ENCODE data around the gene GRHPR.
"Not testable (repeated sequence)": the region's sequence is repeated elsewhere in the genome, so short reads cannot be mapped to it uniquely, and the experiment has no call there.

GRHPR gene

DNA sequence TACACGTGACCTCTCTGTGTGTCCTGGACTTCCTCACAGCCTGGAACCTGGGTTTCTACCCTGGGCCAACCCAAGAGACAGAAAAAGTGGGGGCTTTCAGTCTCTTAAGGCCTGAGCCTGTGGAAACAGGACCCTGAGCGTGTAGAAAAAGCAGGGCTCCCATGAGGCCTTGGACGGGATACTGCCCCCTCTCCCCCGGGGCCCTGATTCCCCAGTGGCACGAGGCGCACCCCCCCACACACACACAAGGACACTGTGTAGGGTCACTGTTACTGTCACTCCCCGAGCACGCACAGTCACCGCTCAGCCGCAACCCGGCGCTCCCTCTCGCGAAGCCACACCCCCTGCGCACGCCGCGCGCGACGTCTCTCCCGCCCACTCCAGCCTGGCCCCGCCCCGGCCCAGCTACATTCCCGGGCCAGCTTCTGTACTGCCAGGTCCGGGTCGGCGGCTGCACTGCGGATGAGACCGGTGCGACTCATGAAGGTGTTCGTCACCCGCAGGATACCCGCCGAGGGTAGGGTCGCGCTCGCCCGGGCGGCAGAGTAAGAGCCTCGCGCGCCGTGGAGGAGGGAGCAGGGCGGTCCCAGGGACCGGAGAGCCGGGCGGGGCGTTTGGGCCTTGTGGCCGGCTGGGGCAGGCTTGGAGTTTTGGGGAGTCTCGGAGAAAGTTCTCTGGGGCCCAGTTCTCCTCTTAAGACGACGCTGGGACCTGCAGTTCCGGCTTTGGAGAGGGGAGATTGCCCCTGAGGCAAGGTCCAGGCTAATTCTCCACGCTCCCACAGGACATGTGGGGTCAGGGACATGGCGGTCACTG lies at the start of gene GRHPR:
Gene GRHPR, plus strand, starts transcription at position 408 of the 816 bp plus-strand sequence. Its CDS starts 55 bp downstream, at position 463.
- peak; percentile 77 for DNase-seq (ENCODE audit: low read depth)

DNA sequence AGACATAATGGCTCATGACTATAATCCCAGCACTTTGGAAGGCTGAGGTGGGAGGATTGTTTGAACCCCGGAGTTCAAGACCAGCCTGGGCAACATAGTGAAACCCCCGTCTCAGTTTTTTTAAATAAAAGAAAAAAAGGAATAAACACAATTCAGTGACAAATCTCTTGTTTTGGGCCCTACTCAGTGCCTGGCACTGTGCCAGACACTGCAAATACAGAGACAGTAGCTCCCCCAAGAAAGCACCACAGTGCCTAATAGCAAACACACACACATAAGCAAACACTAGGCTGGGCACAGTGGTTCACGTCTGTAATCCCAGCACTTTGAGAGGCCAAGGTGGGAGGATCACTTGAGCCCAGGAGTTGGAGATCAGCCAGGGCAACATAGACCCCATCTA lies 49.7 kb upstream of the GRHPR start:
- DNase-seq (ENCODE audit: low read depth) = no peak

DNA sequence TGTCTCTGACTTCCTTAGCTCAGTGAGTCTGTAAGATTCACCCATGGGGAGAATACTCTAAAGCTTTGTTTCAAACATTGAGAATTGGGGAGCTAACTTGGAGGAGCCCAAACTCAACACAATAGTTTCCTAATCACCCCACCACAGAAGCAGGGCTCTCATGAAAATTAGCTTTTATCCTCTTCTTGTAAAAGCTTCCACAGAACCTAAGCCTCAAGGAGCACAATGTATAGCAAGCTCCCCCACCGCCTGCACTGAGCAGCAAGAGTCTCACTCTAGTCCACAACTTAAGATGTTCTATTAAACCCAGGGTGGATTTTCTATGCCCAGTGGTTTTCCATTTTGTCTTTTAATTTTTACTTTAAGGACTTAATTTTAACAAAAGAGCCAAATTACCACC lies 48.9 kb upstream of the GRHPR start:
- no peak for DNase-seq (ENCODE audit: low read depth)

DNA sequence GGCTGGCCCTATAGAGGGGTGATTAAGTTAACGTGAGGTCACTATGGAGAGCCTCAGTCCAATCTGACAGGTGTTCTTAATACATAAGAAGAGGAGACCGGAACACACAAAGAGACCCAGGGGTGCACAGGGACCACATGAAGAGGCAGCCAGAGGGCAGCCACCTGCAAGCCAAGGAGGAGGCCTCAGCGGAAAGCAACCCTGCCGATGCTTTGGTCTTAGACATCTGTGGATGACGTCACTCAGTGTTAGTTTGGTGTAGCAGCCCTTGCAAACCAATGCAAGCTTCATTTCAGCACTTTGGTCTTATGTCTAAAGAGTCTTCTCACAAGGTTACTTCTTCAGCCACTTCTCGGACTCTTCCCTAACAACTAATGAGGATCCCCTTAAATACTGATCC lies 47.6 kb upstream of the GRHPR start:
- no peak for DNase-seq (ENCODE audit: low read depth)

DNA sequence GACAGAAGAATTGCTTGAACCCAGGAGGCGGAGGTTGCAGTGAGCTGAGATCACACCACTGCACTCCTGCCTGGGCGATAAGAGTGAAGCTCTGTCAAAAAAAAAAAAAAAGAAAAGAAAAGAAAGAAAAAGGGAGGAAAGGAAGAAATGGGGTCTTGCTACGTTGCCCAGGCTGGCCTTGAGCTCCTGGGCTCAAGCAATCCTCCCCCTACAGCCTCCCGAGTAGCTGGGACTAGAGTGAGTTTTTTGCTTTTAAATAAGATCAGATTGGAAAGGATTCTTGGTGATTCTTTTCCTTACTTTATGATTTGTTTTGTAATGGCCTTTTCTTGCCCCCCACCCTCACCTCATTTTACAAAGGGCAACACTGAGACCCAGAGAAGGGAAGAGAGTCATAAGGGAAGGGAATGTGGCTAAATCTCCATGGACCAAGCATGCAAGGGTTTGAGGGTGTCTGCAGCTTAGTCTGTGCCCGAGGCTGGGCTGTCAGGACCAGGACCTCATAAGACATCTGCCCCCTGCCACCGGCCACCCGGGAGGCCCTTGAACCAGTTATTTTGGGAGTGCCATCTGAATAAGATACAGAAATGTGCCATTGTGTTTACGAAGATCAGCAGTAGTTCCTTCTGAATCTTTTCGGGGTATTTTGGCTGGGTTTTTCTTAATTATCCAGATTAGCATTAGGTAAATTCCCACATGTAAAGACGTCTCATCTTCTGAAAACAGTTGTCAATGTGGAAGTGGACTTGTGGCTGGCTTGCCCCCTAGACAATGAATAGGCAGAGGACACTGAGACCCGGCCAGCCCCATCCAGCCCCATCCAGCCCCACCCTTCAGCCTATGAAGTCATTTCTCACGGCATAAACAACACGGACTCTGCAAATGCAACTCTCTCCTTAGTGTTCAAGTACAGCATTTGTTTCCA lies 44.5 kb upstream of the GRHPR start:
- no peak for DNase-seq (ENCODE audit: low read depth)

DNA sequence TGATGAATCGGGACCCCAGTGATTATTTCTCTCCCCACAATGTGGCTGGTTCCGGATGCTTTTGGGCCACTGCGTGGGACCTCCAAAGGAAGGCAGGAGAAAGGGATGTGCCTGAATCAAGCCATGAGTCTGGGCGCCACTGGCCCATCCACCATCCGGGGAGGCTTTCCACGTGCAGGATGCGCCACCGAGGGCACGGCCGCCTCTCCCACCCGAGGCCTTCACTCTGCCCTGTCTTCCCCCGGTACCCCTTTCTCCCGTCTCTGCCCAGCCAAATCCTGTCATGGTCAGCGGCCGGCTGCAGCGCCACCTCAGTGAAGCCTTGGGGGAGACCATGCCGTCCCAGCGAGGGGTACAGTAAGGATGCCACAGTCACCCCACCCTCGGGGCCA lies 43.9 kb upstream of the GRHPR start:
- DNase-seq (ENCODE audit: low read depth) = no peak

DNA sequence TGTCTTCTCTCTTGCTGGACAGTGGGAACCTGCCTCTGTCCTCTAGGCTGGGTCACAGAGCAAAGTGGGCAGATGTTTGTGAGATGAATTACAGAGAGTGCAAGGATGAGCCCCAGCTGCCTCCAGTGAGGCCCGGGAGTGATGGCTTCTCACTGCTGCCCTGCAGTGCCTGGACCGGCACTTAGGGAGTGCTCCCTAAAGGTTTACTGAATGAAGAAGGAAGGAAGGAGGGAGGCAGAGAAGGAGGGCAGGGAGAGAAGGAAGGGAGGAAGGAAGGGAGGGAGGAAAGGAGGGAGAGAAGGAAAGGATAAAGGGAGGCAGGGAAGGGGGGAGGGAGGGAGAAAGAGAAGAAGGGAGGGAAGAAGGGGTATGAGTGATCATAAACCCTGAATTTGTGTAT lies 42.7 kb upstream of the GRHPR start:
- DNase-seq (ENCODE audit: low read depth) = no peak

DNA sequence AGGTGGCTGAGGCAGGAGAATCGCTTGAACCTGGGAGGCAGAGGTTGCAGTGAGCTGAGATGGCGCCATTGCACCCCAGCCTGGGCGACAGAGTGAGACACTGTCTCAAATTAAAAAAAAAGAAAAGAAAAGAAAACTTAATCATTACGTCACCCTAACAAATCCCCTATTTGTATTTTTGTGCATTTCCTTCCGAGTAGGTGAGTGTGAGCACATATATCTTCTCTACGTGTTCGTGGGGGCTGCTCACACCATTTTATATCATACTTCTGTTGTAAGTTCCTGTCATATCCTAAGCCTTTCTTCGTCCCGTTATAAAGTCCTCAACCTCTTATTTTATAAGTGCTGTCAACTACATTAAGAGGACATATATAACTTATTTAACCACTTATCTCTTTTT lies 41.9 kb upstream of the GRHPR start:
- no peak for DNase-seq (ENCODE audit: low read depth)

DNA sequence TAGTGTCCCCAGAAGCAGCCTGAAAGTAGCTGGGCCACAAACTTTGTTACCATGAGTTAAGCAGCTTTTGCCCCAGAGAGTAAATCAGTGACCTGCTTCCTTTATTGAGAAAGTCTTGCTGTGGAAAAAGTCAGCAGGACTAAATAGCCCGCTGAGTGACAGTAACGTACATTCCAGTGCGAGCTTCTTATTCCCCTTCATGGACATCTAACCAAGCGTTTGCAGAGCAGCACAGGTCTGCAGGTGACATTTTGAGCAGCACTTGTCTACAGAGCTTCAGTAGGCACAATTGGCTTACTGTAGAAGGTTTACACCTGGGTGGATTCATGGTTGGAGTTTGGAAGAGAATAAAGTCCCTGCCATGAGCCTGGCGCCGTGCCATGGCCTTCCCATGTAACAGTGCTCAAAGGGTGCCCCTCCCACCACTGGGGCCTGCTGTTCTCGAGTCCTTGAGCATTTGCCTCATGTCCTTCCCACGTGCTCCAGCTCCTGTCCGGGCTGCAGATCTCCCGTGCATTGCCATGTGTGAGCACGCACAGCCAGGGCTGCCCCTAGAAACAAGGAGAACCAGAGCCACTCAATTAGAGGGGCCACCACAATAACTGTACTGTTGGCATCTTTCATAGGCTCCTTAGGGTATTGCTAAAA lies 41.3 kb upstream of the GRHPR start:
- no peak for DNase-seq (ENCODE audit: low read depth)

DNA sequence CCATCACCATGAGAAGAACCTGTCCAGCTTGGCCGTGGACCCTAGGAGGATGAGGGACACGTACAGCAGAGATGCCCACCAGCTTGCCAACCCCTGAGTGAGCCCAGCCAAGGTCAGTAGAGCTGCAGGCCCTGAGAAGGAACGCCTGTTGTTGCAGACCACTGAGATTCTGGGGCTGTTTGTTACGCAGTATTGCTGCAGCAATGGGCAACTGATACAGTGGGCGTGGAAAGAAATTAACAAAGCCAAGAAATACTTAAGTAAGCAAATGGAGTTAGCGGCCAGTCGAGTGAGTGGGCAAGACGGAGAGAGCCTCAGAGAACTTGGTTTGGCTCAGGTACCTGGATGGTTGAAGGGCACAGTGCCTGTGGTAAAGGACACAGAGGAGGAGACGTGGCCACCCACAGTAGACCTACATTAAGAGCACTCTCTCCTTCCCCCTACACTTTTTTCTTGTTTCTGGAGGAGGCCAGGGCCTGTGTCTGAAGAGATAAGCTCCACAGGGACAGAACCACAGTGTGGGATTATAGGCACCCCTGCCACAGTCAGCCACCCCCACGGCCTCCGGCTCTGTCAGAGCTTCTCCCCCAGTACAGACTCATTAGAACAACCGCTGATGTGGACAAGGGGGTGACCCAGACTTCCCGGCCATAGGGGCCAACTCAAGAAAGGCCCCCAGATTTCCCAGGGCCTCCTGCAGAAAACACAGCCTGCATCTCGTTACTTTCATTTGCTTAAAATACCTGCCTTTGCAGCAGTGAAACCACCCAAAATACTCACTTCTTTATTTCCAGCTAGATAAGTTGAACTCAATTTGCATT lies 40.1 kb upstream of the GRHPR start:
- no peak for DNase-seq (ENCODE audit: low read depth)

DNA sequence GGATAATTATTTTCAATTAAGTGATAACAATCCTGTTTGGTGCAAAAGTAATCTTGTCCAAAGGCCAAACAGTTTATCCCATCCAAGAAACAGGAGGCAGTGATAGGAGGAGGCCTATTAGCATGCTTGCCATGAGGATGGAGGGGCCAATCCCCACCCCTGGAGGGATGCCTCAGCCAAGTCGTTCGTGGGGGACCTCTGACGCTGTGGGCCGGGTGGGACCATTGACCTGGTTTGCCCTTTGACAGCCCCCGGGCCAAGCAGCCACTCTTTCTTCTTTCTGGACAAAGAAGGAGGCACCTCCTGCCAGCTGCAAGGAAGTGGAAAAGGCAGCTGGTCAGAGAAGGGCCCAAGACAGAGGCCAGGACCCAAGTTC lies 39.5 kb upstream of the GRHPR start:
- no peak for DNase-seq (ENCODE audit: low read depth)

DNA sequence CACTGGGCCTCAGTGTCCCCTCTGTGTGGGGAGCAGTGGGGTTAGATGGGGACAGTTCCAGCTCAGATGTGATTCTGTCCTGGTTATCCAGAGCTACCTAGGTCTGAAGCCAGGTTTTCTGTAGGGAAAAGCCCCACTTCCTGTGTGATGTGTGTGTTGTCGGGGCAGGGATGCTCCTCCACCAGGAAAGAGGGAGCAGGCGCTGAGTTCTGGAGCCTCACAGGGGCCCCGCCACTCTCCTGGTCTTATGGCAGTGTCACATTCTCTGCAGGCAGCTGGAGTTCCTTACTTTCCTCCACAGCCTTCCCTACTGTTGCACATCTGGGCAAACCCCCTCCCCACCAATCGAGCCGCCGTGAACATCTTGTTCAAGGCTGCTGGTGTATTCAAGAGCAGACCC lies 39.1 kb upstream of the GRHPR start:
- no peak for DNase-seq (ENCODE audit: low read depth)

DNA sequence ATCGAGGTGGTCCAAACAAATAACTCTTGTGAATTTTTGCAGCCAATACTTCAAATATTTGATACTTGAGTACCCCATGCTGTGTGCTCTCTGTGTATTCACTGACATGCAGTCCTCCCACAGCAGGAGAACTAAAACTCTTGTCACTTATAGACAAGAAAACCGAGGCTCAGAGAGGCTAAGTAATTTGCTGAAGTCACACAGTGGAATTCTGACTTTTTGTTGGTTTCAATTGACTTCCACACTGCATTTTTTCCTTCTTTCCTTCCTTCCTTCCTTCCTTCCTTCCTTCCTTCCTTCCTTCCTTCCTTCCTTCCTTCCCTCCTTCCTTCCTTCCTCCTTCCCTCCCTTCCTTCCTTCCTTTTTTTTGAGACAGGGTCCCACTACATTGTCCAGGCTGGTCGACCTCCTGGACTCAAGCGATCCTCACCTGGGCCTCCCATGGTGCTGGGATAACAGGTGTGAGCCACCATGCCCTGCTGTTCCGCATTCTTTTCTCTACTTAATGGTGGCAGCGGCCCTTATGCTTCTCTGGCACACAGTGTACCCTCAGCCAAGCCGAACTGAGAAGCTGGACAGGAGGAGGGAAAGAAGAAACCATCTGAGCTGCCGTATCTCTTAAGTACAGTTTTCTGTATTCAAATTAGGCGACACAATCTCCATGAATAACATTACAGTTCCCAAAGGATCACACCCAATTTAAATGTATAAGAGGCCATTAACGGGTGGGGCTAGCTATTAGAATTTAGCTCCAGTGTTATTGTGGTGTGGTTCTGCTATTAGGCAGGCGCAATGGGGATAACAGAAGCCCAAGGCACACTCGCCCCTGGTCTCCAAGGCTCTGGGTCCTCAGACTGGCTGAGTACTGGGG lies 38.4 kb upstream of the GRHPR start:
- DNase-seq (ENCODE audit: low read depth) = no peak

DNA sequence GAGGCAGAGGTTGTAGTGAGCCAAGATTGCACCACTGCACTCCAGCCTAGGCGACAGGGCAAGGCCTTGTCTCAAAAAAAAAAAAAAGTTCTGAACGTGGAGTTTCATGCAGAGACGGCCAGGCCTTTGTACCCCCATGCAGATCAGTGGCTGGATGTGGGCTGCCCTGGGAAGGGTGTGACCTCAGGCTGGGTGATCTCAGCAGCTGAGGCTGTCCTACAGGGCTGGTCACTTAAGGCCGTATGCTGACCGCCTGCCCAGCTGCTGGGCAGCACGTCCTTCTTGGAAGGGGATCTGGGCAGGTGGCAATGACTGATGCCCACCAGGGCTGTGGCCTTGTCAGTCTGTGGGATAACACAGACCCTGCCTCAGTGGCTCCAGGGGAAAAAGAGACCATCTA lies 37.2 kb upstream of the GRHPR start:
- DNase-seq (ENCODE audit: low read depth) = no peak

DNA sequence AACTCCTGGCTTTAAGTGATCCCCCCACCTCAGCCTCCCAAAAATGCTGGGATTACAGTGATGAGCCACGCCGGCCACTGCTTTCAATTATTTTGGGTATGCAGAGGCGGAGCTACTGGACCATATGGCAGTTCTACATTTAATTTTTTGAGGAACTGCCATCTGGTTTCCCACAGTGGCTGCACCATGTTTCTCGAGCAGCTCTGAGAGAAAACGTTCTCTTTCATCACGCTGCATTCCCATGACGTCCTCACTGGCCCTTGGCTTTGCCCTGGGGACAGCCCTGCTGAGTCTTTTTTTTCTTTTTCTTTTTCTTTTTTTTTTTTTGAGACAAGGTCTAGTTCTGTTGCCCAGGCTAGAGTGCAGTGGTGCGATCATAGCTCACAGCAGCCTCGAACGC lies 35.5 kb upstream of the GRHPR start:
- DNase-seq (ENCODE audit: low read depth) = no peak

DNA sequence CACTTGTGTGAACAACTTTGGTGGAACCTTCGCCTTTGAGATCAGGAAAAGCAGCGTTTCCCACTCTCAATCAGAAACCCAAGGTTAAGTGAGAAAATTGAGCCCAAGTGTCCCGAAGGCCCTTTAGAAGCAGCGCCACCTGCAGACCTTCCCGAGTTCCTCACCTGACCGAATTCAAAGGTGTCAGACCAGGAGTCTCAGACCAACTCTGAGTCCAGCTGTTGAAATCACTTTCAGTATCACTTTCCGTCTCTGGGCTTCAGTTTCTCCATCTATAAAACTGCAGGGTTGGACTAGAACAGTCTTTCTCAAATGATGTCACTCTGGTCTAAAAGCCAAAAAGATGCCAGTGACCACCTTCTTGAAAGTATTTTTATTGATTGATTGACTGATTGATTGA lies 31.7 kb upstream of the GRHPR start:
- DNase-seq (ENCODE audit: low read depth) = no peak

DNA sequence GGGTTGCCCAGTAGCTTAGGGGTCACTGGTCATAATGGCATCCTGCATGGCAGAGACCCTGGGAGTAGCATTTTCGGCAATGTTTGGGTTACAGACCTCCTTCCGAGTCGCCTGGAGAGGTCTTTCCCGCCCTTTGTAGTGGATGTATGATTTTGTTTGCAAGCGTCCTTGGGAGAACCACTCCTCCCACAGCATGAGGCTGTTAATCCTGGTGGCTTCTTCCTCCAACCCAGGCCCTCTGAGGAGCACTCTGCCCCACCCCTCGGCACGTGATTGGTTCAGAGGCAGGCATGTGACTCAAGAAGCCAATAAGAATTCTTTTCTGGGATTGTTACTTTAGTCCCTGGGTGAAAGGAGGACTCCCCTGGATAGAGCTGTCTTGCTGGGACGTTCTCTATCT lies 30.2 kb upstream of the GRHPR start:
- DNase-seq (ENCODE audit: low read depth) = no peak

DNA sequence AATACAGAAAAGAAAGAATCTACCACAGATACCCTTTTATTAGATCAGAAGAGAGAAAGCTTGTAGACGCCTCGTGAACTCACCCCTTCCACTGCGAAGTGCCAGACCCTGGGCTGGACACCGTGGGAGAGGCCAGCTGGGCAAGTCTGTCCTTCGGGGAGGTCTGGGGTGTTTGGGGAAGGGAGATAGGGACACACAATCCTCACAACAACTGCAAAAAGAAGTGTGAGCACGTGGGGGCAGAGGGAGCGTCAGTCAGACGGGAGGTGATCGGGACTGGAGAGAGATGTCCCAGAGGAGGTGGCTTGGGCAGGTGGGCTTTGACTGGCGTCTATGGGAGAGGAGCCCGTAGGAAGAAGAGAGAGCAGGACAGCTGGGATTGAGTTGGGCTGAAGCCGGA lies 27.3 kb upstream of the GRHPR start:
- DNase-seq (ENCODE audit: low read depth) = no peak

DNA sequence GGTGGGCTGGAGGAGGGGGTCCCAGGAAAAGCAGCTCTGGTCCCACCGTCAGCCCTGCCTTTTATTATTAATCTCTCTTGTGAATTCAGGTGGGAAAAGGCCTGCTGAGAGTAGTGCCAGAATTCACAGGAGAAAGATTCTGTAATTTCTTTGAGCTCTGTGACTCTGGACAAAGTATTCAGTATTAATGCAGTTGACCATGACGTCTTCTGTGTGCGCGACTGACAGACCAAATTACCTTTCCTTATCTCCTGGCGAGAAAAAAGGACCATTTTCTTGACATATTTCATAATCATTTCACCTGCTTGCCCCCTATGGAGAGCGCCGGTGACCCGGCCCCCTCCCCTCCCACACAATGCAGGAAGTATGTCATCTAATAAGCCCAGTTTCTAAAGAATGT lies 26.8 kb upstream of the GRHPR start:
- DNase-seq (ENCODE audit: low read depth) = no peak

DNA sequence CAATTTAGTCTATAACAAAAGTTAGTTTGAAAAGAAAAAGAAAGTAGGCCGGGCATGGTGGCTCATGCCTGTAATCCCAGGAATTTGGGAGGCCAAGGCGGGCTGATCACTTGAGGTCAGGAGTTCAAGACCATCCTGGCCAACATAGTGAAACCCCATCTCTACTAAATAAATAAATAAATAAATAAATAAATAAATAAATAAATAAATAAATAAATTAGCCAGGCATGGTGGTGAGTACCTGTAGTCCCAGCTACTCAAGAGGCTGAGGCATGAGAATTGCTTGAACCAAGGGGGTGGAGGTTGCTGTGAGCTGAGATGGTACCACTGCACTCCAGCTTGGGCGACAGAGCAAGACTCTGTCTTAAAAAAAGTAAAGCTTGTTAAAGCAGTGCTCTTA lies 24.5 kb upstream of the GRHPR start:
- DNase-seq (ENCODE audit: low read depth) = not testable (repeated sequence)

DNA sequence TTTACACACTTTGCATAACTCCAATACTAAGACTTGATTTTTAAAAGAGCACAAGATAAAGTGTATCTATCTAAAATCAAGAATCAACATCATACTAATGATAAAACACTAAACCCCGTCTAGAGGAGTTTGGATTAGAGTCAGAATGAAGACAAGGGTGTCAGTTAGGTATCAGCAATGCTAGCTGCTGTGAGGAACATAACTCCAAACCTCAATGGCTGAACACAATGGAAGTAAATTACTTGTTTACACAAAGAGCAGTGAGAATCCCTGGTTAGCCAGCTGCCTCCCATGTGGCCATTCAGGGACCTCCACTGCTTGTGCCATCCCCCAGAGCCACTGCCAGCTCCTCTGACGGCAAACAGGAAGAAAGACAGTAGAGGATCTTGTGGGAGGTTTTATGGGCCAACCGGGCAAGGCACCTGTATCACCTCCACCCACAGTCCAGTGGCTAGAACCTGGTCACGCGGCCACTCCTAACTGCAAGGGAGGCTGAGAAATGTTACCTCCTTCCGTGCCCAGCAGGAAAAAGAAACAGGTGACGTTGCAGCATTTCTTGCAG lies 24.0 kb upstream of the GRHPR start:
- DNase-seq (ENCODE audit: low read depth) = no peak

All from activated gamma-delta T cell treated with anti-CD3 and anti-CD28 coated beads, Interleukin-2, amount 50 U/mL, for 16 hours (primary cell).